ENCODE data around the gene TMEM223.
"Not testable (repeated sequence)": the region's sequence is repeated elsewhere in the genome, so short reads cannot be mapped to it uniquely, and the experiment has no call there.

TMEM223 gene, protein sequence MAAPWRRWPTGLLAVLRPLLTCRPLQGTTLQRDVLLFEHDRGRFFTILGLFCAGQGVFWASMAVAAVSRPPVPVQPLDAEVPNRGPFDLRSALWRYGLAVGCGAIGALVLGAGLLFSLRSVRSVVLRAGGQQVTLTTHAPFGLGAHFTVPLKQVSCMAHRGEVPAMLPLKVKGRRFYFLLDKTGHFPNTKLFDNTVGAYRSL
- 14.3 to 18.5 (median 17.2) reads per million in 4 experiments for total RNA-seq

DNA sequence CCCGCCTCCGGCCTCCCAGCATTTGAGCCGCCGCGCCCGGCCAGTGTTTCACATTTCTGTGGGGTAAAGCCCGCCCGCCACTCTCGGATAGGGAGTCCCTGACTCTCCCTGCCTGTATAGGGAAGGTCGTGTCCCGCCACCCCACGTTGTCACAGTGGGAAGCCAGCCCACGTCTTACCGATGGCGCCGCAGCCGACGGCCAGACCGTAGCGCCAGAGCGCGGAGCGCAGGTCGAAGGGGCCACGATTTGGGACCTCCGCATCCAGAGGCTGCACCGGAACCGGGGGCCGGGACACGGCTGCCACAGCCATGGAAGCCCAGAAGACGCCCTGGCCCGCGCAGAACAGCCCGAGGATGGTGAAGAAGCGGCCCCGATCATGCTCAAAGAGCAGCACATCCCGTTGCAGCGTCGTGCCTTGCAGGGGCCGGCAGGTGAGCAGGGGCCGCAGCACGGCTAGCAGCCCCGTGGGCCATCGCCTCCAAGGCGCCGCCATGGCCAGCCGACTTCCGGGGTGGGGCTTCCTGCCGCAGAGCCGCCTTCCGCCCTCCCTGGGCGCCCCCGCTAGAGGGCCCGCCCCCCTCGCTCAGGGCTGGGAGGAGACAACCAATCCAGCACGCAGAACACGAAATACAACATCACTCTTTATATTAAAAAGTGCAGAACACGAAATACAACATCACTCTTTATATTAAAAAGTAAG, at the start of gene TMEM223:
Gene TMEM223 (minus strand): TSS at position 506 of the 701 bp plus-strand sequence. CDS start 12 bp downstream, at position 494.
- peak; percentile 85 for DNase-seq

- DNase-seq: peak; percentile 69
These were observed 49.0 kb upstream of the TMEM223 start for GRCh38 chr11:62840721-62841360.

DNA sequence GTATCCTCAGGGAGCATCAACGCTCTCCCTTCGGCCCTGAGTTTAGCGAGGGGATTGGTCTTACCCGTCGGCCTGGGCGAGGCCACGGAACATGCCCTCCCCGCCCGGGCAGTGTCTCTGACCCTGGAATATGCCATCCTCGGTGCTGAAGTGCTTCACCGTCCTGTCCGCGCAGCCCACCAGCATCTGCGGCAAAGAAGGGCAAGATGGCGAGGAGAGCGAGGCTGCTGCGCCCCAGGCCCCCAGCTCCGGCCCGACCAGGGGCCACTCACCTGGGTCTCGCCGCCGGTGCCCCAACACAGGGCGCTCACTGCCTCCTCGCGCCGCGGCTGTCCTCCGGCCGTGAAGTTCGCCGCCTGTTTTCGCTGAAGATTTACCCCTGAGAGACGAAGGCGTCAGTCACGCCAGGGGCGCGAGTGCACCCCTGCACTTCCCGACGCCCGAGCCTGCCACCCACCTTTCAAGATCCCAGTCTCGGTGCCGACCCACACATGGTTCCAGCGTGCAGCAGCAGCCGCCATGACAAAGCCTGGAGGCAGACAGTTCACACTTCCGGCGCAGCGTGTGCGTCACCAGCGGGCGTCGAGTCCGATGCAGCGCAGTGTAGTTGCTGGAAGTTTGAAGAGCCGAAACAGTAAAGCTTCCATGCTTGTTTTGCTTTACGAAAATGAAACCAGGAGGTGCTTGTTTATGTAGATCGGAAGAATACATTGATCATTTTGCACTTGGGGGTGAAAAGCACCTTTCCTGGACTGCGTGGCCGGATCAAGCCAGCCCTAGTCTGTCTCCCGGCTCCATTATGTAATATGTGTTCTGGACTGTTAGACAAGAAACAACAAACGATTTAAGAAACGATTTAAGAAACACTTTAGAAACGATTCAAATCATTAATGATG, 47.5 kb upstream of the TMEM223 start, which contains the start of gene WDR74:
Gene WDR74 (minus strand): TSS at position 541 of the 896 bp plus-strand sequence. CDS start 20 bp downstream, at position 521.
- peak; percentile 82 for DNase-seq

DNA sequence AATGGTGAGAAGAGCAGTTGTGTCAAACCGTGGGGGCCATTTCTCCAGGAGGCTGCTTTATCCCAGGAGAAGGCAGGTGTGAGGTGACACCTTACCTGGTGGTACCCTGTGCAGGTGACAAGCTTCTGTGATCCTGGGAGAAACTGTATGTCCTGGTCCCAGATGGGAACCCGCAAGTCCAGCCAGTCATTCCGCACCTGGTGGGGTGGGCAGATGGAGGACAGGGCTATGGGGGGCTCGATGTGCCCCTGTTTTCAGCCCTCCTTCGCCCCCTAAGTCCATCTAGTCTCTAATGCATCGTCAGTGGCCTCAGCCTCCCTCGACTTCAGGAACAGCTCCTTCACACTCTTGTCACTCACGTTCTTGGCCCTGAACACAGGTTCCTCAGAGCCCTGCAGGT, 43.5 kb upstream of the TMEM223 start:
- DNase-seq: no peak

DNA sequence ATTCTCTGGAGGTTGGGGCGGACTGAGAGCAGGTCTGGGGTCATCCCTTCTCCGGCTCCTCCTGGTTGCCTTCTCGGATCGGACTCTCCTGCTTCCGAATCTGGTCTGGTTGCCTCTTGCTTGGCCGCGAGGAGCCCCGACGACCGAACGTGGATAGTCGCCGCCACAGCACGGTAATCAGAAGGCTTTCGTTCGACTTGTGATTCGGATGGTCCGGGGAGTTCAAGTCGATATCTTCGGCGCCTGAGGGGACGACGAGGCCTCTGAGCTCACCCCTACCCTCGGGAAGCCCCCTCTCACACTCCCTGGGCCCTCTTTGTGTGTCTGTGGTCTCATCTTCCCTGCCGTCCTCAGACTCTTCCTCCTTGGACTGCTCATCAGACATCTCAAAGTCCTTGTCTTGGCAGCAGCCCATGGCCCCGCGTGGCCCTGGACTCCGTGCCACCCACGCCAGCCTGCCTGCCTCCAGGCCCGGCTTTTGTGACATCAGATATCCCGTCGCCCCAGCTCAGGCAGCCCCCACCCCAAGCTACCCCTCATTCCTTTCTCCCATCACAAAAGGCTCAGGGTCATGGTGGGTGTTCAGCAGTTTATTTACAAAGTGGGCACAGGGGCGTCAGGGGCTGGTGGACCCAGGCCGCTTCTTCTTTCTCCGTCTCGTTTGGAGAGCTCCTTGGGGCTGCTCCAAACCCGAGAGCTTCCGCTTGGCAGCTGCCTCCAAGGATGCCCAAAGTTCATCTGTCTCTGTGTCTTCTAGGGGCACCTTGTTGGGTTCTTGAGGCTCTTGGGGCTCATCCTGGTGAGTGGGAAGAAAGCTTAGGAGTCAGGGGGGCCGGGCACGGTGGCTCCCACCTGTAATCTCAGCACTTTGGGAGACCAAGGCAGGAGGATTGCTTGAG, 40.8 kb upstream of the TMEM223 start, which contains the start of gene TEX54:
Gene TEX54 (minus strand): TSS at position 506 of the 899 bp plus-strand sequence.
- DNase-seq: no peak

DNA sequence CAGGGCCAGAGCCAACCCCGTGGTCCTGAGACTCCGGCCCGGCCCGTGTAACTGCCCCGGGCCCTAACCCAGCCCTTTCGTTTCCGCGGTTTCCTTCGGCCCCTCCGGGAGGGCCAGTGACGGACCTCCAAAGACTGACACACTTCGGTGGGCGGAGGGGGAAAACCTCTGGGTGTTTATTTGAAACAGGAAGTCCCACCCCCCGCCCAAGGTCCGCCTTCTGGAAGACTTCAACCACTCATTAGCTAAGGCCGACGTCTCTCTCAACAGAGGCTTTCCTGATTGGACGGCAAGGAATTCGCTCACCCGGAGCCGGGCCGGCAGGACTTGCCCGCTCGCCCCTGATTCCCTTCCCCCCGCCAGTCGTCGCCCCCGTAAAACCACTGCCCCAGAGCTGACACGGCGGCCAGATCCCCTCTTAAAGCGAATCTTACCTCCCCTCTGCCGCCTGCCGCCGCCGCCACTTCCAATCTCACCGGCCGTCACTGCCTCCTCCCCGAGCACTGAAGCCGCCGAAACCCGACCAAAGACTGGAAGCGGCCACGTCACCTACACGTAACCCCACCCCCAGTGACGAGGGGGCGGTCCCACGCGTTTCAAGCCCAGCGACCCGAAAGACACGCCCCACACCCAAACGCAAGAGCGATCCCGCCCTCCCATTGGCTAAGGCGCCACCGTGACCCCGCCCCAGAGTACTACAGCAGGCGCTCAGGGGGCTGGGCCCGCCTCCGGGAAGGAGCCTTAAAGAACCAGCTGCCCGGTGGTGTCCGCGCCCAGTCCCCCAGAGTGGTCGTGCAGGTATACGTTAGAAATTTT, 39.9 kb upstream of the TMEM223 start, which contains the start of gene STX5:
Gene STX5 (minus strand): TSS at position 532 of the 816 bp plus-strand sequence. CDS start 808 bp downstream, outside the sequence.
- DNase-seq: peak; percentile 100

GRCh38 chr11:62830904-62831519, 39.2 kb upstream of the TMEM223 start:
- no peak for DNase-seq

GRCh38 chr11:62828130-62828529, 36.3 kb upstream of the TMEM223 start:
- not testable (repeated sequence) for DNase-seq

- DNase-seq: no peak
These were observed 31.9 kb upstream of the TMEM223 start for GRCh38 chr11:62823677-62824076.

DNA sequence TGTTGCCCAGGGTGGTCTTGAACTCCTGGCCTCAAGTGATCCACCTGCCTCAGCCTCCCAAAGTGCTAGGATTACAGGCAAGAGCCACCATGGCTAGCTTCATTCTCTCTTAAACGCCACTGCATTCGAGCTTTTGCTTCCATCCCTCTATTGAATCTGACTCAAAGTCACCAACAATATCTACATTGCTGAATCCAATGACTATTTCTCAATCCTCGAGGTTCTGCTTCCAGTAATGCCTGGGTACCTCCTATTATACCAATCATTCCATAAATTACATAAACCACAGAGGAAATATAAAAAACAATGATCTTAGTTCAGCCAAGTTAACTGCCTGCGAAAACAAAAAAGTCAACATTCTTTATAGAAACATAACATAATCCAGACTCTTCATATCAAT, 25.3 kb upstream of the TMEM223 start:
- DNase-seq: no peak

DNA sequence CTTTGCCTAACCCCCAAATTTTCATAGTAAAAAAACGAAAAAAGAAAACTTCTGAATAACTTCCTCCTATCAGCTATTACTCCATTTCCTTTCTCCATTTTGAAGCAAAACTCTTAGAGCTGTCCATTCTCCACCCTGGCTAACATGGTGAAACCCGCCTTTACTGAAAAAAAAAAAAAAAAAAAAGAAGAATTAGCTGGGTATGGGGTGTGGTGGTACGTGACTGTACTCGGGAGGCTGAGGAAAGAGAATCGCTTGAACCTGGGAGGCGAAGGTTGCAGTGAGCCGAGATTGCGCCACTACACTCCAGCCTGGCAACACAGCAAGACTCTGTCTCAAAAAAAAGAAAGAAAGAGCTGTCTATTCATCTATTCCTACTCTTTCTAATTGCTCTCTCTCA, 24.8 kb upstream of the TMEM223 start:
- no peak for DNase-seq

DNA sequence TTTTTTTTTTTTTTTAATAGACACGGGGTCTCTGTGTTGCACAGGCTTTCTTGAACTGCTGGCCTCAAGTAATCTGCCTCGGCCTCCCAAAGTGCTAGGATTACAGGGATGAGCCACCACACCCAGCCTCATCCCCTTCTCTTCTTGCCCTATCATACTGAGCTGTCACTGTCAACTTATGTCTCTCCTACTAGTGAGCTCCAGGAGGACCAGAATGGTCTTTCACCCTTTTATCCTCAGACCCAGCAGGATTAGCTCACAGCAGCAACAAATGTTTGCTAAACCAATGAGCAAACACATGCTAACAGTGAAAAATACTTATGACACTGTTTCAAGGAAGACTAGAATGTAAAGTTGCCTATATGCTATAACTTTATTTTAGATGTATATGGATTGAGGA, 19.9 kb upstream of the TMEM223 start:
- DNase-seq: no peak

- DNase-seq: no peak
These were observed 18.9 kb upstream of the TMEM223 start for GRCh38 chr11:62810748-62811147.

DNA sequence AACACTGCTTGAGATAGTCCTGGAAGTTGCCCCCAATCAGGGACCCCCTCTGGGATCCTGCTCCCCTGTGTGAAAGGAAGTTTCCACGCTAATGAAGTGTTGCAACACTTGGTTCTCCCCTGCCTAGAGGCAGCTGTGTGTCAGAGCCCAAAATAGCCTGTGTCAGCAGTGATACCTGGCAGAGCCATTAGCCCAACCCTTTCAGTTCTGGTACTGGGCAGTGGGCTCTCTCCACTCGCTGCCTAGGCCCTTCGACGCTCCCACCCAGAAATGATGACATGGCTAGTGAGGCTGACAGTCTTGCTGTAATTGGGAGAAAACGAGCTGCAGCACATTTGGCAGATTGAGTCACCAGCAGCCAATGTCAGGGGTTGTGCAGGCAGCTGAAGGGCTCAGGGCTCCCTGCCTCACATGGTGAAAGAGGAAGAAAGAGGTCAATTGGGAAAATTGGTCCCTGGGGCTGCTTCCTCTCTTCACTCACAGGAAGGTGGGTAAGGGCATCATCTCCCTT, 14.9 kb upstream of the TMEM223 start:
- DNase-seq: no peak

DNA sequence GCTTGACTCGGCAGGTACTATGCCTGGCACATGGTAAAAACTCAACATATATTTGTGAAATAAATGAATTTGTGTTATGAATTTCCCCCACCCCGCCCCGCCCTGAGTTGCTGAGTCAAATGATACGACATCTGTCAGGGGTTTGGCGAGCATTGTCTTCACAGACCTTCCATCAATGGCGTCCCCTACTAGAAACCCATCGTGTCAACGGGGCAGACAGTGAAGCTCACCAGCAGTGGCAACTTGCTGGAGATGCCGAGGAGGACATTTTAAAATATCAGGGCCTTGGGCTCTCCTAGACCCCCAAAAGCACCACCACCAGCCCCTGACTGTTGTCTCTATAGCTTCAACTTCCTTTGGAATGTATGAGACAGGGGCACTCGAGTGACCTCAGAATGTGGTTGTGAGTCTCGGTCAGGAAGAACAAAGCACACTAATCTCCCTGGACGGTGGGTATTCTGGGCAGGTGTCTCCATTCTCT, 14.2 kb upstream of the TMEM223 start:
- no peak for DNase-seq

DNA sequence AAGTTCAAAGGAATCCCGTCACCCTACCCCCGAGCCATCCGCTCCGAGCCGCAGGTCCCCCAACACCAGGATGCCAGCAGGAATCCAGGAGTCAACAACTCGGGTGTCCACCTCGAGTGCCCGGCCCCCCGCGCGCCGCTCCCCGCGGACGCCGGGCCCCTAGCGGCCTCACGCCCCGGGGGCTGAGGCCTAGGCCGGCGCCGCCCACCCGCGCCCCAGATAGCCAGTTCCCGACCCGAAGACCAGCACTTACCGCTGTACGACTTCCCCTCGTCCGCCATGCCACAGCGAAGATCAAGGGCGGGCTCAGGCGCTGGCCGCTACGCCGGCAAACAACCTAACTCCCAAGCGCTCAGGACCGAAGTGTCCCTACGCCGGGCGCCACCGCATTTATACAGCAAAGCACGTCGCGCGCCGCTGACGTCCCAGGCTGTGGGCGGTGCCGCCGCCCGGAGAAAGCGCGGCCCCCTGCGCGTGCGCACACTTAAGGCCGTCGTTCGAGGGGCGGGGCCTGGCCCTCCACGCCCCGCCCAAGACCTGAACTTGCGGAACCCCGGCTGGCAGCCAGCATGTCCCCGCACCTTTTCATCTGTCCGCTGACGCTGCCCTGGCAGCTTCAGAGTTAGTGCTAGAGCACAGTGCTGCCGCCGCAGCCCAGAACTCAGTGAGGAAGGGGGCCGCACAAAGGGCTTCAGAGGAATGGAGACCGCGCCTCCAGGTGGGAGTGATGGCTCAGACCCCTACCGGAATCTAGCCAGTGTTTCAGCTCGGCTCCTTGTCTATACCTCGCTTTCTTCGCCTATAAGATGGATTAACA, 13.5 kb upstream of the TMEM223 start, which contains the start of gene NXF1:
Gene NXF1 (minus strand): TSS at position 365 of the 817 bp plus-strand sequence. CDS start 84 bp downstream, at position 281.
- DNase-seq: peak; percentile 94

DNA sequence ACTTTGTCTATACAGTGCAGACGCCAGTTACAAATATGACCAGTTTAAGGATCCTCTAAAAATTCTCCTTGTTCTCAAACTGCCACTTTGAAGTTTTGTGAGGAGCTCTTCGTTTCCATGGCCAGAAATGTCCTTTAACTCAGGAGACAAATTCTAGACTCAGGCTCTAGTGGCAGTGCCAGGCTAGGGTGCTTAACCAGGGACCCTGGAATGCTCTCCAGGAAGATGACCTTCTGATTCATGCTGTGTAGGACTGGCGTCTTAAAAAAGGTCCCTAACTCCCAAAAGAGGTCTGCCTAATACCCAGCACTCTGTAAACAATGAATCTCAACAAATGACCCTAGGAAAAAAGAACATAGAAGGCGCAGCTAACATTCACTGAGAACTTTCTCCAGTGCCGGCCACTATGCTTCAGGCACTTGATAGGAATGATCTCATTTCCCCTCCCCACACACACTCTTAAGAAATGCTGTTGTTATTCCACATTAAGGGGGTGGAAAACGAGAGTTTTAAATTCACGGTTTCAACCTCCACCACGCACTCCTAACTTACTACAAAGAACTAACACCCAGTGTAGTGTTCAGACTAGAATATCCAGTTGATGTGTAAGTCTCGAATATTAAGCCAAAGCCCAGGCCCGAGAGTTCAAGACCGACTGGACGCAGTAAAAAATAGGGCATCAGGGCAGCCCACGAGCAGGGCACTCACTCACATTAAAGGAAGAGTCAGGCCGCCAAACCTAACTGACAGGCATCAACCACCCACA, 12.7 kb upstream of the TMEM223 start:
- no peak for DNase-seq

GRCh38 chr11:62801071-62801470, 9.3 kb upstream of the TMEM223 start:
- DNase-seq: no peak
